Stimulated activated CD4-positive, alpha-beta T cell treated with anti-CD3 and anti-CD28 coated beads, Interleukin-15, amount 100 ng/mL, for 1 hour (primary cell): ENCODE measurements around the gene RYR2.

Experiments used
- DNase-seq, 2 donors: peaks; one replicate each; pipeline ENCODE4 v3.0.0-alpha.2; 2020; ENCODE audit warnings: low read depth in 1 of 2, low spot score in 1 of 2

The RYR2 gene

DNA sequence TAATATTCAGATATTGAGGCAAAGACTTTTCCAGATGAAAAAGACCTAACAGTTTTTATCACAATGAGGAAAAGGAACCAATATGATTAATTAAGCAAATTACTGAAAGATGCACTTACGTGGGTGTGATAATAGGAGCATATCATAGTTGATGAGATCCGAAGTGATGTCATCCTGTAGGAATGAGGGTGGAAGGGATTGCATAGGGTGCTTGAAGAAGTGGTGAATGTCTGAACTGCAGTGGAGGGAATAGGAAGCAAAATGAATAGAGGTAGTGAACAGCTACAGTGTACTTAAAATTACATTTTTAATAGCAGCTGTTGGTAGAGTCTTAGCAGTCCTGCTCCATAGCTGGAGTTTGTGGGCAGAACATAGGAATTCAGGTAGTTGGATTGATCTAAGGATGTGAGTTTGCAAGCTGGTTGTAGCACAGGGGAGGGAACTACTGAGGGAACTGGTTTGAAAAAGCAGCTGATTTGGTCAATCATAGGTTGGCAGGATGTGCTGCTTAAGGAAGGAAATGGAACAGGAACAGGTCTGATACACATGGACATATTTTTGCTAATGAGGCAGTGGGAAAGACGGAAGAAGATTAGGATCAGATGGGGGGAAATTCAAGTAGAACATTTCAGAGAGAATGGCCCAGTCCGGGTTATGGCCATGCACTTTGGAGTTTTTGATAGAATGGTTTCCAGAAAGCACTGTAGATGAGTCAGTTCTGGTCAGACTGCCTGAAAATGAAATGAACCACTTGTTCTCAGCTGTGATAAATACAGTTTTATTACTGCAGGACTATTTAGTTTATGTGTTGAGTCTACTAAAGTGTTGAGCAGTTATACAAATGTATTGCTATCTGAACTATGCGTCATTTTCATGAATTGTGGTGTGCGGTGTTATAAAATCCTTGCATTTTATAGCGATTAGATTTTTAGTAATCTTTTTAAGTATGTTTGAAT lies 155.8 kb downstream of the RYR2 start:
- DNase-seq: no peak

DNA sequence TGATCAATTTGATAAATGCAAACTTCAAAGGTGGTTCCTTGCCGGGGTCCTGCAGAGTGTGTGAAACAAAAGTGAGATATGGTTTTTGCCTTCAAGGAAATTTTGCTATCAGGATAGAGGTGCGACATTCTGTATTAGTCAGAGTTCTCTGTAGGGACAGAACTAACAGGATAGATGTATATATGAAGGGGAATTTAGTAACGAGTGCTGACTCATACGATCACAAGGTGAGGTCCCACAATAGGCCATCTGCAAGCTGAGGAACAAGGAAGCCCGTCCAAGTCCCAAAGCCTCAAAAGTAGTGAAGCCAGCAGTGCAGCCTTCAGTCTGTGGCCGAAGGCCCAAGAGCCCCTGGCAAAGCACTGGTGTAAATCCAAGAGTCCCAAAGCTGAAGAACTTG lies 157.0 kb downstream of the RYR2 start:
- DNase-seq: no peak

DNA sequence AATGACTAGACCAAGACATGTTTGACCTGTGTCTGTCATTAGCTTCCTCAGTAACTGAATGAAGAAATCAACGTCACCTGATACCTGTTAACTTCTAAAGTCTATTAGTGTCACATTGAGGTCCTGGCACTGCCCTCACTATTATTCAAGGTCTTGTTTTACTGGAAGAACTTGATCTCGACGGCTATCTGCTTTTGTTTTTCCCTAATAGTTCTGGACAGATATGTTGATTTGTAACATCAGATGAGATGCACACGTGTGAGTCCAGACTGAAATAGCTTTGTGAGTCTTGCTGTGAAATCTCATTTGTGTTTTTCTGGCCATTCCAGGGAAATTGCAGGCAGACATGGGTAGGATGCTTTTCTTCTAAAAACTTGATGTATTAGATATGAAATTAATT lies 159.2 kb downstream of the RYR2 start:
- DNase-seq: no peak

DNA sequence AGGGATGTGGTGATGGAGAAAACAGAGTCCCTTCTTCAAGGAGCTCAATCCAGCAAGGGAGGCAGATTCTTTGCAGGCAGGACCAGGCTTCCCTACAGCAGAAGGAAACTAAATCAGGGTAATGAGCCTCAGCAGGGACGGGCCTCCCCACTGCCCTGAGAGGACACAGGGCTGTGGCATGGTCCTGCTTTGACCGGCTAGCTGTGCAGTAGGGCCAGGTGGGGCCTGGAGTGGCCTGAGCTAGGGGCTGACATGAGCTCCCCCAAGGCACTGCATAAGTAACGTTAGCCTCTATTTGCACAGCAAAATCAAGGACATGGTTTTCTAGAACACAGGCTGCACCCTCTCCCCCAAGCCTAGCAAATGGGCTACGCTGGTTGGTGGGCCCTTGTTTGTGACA lies 162.9 kb downstream of the RYR2 start:
- no peak for DNase-seq

DNA sequence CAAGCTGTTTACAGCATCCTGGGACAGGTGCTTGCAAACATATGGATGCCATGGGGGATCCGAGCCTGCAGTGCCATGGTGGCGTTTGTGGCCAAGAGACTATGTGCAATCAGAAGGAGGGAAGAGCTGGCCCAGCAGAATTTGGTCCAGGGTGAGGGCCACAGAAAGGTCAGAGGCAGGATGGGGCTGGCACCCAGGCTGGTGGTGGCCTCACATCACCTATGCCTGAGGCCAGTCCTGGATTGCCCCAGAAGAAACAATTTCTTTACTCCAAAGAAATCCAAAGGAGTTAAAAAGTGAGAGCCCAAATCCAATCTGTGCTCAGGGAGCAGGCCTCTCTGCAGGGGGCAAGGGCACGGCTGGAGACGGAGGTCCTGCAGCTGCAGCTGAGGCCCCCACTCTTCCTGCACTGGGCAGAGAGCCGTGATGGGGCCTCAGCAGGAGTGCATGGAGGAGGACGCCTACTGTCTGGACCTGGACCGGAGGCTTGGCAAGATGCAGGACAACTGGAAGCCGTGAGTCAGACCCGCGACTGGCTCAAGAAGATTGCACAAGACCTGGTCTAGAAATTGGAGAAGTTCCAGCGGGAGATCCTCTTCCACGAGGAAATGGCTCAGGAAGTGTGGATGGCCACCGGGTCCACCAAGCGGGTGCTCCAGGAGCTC lies 163.5 kb downstream of the RYR2 start:
- DNase-seq: no peak

DNA sequence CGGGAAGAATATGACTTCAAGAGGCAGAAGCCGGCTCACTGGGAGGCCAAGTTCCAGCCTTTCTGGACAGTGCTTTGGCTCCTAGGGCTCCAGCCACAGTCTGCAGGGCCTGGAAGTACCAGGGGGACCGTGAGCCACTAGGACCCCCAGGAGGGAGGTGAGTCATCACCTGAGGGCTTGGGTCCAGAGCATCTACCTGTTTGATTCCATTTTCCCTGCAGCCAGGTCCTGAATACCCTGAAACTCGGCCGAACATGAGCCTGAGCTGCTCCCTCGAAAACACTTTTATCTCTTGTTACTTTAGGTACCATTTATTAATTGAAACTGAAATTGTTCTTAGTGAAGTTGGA lies 164.1 kb downstream of the RYR2 start:
- DNase-seq: no peak

DNA sequence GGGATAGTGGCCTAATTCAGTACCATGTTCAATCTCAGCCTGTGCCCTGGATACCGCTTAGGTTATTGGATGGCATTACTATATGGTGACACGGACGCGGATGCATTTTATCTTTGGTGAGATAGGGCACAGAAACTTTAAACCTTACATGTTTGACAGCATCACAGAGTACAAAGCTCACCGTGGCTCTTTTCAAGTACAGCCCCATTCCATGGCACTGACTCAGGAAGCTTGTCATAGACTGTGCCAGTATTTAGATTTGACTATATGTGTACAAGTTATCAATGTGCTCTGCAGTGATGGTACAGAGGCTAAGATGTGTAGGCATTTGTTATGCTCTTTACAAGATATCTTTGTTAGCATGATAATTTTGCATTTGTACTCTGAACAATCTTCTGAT lies 169.0 kb downstream of the RYR2 start:
- DNase-seq: no peak

DNA sequence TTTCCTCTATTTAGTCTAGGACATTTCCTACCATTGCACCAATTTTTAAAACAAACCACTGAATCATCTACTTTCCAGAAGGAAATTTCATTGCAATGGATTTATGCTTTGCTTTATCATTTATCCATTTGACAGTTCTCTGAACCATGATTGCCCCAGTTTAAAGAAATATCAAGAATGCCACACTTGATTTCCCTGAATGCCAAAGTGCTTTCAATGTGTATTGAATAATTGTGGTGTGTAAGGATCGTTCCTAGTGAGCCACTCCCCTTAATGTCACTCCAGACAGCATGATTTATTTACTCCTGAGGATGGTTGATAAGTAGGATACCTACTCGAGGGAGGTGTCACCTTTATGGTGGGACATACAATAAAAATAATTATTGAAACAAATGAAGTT lies 169.6 kb downstream of the RYR2 start:
- DNase-seq: no peak

DNA sequence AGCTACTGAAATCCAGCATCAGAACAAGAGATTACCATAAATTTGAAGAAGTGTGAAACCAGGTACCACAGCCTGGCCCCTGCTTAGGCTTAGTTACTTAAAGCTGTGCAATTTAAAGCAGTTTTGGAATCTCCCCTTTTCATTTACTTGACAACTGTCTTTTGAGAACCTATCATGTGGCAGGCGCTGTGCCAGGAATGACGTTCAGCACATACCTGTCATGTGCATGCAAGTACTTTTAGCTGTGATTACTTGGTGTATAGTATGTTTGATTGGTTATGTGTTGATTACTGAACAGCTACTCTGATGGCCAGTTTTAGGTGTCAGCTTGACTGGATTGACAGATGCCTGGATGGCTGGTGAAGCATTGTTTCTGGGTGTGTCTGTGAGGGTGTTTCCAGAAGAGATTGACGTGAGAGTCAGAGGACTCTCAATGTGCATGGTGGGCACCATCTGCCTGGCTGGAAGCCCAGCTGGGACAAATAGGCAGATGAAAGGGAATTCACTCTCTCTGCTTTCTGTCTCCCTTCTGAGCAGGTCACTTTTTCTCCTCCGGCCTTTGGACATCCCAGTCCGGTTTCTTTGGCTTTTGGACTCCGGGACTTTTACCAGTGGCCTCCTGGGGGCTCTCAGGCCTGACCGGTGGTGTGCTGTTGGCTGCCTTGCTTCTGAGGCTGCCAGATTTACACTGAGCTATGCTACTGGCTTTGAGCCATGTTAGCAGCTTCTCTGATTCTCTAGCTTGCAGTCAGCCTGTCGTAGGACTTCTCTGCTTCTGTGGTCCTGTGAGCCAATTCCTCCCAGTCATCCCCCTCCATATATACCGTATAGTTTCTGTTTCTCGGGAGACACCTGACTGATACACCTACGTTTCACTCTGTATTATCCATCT lies 178.0 kb downstream of the RYR2 start:
- no peak for DNase-seq

DNA sequence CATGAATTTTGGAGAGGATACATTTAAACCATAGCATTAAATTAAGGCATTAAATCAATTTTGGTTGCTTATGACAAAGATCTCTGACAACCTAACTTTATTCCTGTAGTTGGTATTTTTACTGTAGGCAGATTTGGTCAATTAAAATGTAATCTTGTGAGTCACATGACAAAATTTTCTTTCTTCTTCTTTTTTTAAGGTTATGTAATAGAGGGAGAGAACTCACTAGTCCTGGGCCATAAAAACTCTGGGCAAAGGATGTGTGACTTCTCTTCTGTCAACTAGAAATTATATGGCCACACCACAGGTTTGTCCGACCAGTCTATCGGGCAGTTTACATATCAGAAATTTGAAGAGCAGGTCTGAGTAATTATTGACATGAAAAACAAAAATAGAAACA lies 181.4 kb downstream of the RYR2 start:
- no peak for DNase-seq

DNA sequence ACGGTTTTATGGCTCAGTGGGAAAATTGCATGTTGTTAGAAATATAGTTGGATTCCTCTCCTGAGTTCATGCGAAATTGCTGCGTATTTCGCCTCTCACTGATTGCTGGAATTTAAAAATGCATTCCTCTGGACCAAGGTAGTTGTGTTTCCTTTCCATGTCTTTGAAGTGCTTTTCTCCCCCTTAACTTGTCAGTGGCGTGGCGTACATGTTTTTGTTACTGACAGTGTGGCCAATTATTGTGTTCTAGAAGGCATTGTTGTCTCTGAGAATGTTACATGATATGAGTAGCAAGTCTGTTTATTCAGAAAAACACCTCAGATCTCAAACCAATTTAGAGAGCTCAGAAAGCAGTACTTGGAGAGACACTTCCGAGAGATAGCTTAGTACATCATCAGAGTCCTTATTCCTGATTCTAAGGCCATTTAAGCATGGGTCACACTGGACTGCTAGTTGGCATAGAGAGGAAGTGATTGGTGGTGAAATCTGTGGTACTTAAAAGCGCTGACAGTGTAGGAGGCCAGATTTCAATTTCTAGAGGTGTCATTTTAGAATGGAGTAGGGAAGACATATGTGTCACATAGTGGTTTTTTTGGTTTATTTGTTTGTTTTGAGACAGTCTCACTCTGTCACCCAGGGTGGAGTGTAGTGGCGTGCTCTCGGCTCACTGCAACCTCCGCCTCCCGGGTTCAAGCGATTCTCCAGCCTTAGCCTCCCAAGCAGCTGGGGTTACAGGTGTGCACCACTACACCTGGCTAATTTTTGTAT lies 184.4 kb downstream of the RYR2 start:
- no peak for DNase-seq

DNA sequence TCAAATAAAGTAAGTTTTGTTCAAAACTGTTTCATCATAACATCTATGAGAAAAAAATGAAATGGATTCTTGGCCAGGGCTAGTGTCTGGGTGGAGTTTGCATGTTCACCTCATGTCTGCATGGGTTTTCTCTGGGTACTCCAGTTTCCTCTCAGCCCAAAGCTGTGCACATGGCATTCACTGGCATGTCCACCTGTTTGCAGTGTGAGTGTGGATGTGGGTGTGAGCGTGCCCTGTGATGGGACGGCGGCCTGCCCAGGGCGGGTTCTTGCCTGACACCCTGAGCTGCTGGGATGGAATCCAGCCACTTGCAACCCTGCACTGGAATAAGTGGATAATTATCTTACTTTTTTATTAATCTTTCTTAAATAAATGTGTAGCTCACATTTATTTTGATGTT lies 185.5 kb downstream of the RYR2 start:
- DNase-seq: no peak

DNA sequence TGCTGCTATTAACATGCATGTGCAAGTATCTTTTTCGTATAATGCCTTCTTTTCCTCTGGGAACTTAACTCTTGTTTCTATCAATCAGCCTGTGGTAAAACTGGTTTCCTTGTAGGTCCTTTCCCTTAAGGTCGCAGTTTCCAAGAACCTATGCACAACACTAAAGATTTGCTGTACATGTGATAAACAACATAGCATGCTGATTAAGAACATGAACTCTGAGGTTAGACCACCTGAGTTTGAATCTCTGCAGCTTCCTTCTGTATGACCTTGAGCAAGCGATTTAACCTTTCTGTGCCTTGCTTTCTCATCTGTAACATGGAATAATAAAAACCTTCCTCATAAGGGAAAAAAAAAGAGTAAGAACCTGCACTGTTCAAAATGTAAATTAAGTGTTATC lies 186.4 kb downstream of the RYR2 start:
- no peak for DNase-seq

DNA sequence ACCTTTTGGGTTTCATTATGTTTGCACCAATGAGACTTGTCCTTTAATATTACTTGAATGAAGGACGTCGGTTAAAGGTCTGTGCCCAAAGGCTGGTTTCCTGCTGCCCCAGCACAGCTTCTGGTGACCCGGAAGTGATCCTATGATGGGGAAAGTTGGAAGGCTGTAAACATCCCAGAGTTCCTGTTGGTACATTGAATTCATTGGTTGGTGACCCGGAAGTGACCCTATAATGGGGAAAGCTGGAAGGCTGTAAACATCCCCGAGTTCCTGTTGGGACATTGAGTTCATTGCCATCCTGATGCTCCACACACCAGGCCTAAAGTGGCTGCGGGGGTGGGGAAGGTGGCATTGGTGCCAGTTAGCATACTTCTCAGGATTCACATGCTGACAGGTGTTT lies 187.3 kb downstream of the RYR2 start:
- DNase-seq: no peak

DNA sequence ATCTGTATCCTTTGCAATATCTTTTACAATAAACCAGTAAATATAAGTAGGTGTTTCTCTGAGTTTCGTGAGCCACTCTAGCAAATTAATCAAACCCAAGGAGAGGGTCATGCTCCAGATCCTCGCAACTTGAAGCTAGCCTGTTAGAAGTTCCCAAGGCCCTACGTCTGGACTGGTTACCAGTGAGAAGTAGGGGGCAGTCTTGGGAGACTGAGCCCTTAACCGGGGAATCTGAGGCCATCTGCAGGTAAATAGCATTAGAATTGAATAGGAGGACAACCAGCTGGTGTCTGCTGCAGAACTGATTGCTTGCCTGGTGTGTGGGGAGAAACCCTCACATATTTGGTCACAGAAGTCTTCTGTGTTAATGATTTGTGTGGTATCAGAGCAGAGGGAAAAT lies 190.5 kb downstream of the RYR2 start:
- no peak for DNase-seq

DNA sequence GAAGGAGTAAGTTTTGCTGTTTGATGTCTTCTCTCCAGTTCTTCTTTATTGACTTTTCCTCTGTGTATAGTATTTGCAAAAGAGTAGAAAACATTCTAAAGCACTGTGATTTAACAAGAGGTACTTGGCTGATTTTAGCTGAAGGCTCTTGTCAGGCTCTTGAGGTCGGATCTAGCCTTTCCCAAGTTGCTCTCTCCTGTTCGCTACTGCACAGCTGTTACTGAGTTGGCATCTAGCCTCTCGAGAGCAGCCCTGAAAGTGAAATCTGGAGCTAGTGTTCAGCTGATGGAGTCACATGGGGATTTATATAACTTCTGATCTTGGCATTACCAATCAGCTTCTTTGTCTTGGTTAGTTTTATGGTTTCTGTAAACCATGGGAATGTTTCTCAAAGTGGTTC lies 193.1 kb downstream of the RYR2 start:
- DNase-seq: no peak

DNA sequence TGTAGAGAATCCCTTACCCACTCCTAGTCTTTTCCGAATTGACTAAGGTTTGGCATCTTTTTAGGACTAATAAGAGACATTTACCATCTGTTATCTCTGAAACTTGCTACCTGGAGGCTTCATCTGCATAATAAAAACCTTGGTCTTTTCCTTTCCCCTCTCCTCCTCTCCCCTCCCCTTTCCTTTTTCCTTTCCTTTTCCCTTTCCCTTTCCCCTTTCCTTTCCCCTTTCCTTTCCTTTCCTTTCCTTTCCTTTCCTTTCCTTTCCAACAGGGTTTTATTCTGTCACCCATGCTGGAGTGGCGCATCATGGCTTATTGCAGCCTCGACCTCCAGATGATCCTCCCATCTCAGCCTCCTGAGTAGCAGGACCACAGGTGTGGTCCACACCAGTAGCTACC lies 195.7 kb downstream of the RYR2 start:
- DNase-seq: no peak

DNA sequence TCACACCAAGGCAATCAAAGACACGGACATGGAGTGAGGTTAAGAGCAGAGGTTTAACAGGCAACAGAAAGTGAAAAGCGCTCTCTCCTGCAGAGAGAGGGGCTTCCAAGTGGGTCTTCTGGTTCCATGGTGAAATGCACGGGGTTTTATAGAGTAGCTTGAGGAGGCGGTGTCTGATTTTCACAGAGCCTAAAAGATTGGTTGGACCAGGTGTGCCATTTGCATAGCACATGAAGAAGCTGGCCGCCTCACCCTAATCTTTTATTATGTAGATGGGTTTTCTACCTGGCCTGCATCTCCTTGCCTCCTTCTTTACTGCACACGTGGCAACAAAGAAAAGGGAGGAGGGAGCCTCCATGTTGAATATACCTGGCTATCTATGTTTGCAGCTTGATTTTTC lies 197.3 kb downstream of the RYR2 start:
- DNase-seq: no peak

DNA sequence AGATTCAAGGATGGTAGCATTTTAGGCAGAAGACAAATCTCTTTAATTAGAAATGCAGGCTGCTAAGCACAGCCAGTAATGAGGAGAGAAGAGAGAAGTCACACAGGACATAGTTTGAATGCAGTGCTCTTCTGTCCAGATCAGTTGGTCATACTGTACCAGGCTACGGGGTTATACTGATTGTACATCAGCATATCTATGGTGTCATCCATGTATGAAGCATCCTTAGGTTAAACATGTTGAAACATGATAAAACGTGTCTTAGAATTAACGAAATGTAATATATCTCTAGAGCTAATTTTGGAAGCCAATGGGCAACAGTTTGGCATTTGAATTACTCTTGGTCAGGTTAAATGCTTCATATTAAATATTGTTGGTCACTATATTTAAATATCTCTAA lies 199.1 kb downstream of the RYR2 start:
- DNase-seq: no peak

DNA sequence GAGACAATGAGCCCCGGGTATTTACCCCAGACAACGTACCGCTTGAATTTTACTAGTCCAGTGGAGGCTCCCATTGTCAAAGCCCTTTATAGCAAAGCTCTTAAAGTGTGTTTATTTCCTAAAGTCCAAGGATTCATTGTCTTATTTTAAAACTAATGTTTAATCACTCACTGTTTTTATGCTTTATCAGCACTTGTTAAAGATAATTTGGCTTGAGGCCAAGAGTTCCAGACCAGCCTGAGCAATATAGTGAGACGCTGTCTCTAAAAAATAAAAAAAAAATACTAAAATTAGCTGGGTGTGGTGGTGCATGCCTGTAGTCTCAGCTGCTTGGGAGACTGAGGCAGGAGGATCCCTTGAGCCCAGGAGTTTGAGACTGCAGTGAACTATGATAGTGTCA lies 202.8 kb downstream of the RYR2 start:
- no peak for DNase-seq

DNA sequence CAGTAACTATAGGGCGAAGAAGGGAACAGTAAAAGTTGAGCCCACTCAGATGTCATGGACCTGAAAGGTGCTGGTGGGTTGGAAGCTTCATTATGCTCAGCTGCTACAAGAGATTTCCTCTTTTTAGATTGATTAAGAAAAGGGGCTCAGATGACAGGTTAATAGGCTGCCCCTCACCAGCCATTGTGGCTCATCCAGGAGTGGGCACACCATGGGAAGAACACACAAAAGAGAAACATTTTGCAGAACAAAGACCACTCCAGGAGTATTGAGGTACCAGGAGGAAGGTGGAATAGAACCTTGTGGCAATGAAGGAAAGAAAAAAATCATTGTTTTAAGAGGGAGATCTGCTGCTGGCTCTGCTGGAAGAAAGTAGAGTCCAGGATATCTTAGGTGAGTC lies 205.5 kb downstream of the RYR2 start:
- DNase-seq: no peak
